NCI-H510A (cell line): ENCODE results near the gene C1orf21.
"Not testable (repeated sequence)": the region's sequence is repeated elsewhere in the genome, so short reads cannot be mapped to it uniquely, and the experiment has no call there.

Experiments
- DNase-seq: peaks from one replicate; lab custom pipeline; 2025; lab: John Stamatoyannopoulos, UW

C1orf21 gene

DNA sequence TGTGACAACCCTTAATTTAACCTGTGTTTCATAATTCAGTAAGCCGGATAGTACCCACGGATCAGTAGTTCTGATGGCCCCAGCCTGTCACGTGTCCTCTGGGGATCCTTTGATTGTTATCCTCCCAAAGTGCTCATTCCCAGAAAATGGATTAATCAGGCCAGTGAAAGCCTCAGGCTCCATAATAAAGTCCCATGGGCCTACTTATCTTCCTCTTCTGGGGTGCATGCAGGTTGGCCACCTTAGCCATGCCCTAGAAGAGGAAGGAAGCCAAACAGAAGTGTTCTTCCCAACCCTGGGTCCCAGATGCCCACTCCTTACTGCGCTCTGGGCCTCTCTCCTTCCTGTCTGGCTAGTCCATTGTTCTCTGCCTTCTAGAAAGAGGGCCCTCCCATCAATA is 221.8 kb downstream of the C1orf21 start:
- DNase-seq = no peak

DNA sequence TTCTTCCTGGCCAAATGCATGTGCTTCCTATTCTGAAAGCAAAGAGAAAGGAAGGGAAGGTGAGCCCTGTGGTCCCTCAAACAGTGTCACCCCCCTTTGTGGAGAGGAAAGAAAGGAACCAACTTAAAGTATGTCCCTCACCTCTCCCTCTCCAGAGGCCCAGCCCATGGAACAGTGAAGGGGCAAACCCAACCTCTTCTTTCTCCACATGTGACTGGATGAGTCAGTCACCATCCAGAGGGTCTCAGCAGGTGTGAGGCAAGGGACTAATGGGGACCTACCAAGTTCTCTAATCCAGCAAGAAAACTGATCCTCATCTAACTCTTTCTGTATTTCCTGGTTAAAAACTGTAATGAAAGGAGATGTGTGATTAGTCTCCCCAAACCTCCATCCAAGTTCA is 222.2 kb downstream of the C1orf21 start:
- DNase-seq = no peak

DNA sequence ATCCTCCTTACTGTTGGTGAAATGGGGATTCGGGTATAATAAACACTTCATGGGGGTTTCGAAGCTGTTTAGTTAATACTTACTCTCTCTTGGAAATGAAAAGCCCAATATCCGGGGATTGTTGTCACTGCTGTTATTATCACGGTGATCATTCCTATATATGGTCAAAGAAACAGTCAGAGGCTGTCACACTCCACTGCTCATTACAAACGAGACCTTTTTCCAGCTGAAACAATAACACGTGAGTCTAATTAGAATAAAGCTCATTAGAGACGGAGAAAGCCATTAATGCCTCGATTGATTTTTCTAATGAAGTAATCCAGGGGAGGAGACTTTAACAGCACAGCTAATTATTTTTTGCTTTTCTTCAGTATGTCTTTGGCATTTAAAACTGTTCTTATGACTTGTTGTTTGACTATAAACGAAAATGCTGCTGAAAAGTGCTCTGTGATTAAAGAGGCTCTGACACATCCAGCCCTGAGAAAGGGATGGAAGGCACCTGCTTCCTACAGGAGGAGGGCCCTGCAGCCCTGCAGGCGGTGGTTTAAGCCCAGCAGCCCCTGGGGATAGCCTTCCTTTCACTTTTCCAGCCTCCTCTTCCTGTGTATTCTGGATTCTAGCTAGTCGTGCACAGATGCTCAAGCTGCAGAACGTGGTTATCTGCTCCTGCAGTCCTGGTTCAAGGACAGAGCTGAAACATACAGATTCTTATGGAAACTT is 224.2 kb downstream of the C1orf21 start:
- DNase-seq = peak; percentile 31

DNA sequence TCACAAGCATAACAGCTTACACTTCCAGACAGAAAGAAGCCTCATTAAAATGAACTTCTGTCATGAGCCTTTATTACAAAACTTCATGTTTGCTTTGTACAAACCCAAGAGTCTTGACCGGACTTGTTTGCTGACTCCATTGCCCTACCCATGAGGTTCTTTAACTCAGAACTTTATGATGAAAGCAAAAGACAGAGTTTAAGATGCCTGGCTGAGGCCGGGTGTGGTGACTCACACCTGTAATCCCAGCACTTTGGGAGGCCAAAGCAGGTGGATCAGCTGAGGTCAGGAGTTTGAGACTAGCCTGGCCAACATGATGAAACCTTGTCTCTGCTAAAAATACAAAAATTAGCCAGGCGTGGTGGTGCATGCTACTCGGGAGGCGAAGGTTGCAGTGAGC is 225.4 kb downstream of the C1orf21 start:
- not testable (repeated sequence) for DNase-seq

DNA sequence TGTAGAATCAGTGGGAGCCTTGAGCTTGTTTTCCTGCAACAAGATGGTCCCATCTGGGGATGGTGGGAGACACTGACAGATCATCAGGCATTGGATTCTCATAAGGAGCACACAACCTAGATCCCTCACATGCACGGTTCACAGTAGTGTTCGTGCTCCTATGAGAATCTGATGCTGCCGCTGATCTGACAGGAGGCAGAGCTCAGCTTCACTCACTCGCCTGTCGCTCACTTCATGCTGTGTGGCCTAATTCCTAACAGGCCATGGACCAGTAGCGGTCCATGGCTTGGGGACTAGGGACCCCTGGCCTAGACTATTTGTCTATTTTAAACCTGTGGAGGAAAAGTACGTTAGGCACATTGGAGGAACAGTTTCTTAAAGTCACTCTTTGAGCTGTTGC is 227.8 kb downstream of the C1orf21 start:
- DNase-seq = no peak

DNA sequence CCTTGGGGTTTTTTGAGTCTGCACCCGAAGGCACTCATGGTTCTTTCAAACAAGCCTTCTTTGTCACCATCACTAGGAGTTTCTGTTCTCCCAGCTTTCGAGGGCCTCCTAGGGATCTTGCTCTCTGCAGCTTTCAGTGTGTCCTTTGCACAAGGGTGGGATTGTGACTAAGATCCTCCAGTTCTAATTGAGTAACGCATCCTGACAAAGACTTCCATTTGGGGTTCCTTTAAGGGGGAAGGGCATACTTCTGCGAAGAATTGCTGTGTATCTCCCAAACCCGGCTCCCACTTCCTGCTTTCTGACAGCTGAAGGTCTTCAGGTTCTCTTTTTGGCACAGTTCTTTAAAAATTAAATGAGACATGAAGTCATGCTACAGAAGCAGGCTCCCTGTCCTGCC is 228.5 kb downstream of the C1orf21 start:
- DNase-seq = no peak

DNA sequence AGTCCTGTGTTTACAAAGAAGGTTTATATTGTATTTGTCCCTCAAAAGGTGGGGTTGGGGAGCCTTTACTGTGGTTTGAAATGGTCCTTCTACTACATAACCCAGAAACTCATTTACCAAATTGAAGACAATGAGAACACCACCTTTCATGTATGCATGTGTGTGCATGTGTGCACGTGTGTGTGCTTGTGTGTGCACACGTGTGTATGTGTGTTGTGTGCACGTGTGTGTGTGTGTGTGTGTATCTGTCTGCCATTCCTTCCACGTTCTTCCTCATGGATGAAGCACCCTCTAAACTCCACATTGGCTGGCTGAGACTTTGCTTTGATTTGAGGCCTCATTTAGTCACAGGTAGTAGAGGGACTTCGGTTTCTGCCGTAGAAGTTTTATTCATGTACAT is 229.7 kb downstream of the C1orf21 start:
- no peak for DNase-seq

DNA sequence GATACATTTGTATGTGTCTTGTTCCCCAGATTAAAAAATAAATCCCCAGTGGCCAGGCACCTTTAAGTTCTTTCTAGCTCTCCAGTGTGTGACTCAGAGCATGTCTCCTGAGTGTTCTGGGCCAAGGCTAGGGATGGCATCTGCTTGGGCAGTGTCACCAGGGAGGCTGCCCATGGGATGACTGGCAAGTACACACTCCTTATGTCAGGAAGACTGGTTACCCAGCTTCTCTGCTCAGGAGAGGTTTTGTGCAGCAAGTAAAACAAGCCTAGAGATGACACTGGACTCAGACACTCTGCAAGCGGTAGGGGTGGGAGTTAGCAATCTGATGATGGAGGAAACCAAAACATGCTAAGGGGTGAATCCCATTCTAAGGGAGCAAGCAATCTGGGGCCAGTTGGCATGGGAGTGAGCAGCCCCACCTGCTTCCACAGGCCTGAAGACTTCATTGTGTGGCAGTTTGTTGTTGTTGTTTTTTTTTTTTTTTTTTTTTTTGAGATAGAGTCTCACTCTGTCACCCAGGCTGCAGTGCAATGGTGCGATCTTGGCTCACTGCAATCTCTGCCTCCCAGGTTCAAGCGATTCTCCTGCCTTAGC is 230.7 kb downstream of the C1orf21 start:
- no peak for DNase-seq

DNA sequence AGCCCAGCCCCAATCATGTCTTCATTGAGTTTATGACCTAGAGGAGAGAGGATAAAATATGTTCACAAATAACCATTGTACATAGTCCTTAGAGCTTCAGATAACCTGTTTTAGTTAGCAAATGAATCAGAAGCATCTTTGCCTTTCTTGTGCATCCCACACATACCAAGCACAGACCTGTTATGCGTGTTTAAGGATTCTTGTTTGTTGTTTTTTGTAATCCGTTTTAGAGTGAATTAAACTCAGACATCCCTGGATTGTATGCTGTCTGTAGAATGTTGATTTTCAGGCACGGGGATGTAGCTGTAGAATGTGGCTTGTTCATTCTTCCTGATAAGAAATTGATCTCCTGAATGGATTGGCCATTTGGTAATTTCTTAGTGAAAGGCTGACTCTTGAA is 232.0 kb downstream of the C1orf21 start:
- no peak for DNase-seq

DNA sequence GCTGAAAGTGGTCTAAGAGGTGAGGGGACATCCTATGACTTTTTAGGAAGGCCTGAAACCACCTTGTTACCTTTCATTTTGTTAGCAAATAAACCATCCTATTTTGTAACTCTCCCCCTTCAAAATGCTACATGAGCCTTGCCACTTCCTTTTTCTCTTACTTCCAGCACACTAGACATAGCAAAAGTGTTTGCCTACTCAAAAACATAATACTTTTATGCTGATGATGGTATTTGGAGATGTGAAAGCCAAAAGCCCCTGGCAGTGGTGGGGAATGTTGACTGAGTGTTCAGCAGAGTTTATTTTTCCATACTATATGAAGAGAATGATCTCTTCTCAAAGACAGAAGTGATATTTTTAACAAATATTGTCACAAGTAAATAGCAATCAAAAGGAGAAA is 233.6 kb downstream of the C1orf21 start:
- no peak for DNase-seq

DNA sequence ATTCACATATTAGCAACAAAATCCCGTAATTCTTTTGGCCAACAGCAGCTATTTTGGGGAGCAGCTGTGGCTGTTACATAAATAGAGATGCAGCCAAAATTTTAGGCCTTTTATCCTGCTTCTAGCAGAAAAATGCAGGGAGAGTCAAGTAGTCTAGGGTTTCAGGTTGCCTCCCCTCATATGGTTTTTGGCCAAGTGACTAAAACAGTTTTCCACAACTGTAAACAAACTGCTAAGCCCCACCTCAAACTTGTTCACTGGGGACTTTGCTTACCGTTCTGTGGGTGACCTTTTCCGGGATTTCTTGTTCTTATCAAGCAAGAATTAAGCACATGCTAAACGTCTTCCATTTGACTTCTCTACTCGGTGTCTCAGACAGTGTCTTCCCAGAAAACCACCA is 234.4 kb downstream of the C1orf21 start:
- no peak for DNase-seq

DNA sequence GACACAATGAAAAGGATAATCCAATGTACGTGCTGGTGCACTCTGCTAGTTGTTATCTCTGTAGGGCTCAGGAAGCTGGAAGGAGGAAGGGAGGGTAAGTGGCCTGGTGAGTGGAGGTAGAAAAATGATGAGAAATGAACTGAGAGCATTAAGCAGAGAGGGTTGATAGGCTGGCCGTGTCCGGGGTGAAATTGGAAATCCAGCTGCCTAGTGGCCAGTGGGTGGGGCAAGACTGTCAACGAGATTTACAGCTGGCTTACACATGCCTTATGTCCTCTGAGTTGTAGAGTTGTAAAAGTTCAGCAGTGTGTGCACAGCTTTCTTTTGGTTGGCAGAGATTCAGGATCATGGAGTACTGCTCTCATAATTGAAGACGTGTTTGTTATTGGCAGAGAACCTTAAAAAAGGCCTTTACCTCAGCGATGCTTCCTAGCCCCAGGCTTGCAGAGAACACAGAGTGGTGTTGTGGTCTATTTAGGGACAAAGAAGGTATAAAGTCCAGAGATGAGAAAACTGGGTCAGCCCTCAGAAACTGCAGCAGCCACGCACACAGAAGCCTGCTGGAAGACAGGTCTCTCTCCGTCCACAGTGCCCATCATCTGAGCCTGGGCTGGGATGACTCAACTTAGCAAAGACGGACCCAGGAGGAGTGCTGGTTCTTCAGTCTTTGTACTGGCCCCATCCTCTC is 235.5 kb downstream of the C1orf21 start:
- DNase-seq = peak; percentile 53

DNA sequence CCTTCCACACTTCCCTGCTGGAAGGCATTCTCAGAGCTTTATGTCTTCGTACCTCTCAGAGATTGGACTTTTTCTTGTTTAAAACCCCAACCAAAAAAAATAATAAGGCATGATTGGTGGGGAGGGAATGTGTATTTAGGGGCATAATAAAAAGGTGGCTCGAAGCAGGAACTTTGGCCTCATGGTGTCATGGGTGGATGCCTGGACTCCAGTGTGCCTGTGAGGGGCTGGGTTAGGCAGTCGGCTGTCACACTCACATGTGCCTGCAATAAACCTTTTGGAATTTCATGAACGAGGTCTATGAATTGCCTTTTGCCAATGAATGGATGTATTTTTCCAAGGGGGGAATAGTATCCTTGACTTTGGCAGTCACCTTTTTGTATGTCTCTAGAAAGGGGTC is 236.6 kb downstream of the C1orf21 start:
- no peak for DNase-seq

DNA sequence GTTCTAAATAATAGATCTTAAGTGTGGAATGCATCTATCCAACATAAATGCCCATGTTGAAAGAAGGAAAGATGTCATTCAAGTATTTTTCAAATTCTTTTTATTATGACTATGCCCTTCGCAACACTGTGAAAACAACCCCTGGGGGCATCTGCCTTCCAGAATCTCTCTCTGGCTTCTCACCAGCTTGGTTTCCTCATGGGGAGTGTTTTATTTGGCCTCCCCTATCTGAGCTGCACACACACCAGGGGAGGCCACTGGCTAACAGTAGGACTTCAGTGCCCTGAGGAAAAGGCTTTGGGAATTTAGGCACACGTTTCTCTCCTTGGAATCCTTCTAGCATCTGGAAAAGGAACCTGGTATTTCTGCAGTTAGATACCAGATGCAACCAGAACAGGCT is 237.2 kb downstream of the C1orf21 start:
- no peak for DNase-seq

DNA sequence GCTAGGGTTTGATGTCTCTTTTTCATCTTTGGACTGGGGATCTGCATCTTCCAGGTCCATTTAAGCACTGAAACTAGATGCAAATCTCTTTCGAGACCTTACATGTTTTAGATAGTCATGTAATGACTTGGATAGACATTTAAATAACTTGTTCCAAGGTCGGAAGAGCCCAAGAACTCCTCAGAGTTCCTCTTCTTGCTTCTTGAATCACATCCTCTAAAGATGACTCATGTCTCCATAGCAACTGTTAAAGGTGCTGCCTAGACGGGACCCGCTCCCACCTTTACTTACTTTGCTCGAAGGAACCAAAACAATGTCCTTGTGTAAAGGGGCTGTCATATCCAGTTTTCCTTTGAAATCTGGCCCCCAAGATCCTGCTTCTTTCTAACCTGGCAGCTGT is 237.8 kb downstream of the C1orf21 start:
- DNase-seq = no peak

DNA sequence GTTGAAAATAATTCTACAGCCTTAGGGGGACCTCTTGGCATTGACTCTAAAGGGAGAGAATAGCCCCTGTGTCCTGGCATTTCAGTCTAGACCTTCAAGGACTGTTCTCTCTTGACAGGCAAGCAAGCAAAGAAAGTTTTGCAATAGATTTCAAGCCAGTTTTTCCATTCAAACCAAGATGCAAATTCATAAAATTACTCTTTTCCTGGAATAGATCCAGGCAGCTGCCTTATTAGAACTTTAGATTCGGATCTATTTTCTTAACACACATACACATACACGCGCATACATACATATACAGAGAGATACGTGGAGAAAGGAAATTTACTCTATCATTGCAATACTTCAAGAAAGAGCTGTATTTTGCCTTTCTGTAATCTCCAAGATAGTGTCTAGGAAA is 238.4 kb downstream of the C1orf21 start:
- no peak for DNase-seq

DNA sequence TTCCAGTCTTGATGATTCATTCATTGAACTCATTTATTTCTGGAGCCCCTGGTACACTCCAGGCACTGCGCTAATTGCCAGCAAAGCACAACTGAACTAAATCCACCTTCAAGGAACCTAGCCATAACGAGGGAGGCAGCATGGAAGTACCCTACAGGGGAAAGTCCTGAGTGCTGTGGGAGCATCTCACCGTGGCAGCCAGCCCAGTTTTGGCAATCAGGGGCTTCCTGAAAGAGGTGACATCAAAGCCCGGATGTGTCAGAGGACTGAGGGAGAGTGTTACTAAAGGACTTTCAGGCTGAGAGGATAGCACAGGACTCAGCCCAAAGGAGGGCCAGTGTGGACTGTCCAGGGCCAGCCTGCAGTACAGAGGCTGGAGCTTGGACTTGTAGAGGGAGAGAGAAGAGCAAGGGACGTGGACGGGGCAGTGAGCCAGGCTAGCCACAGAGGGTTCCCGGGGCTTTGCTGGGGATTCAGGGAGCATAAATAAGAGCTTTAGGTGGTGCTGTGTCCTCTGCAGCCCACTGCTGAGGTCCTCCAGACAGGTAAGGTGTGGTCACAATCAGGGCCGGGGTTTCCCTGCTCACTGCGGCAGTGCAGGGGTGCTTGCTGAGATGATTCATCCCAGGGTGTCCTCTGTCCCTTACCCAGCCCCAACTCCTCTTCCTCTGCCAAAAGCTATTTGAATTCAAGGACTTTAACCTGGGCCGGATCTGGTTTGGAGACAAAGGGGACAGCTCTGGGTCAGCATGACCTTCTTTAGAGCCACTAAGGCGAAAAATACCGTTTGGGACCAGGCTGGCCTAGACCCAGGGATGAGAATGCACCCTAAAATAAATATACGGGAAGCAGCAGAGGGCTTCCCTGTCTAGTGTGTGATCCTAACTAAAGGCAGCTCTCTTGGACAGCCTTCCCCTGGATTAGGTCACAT is 239.5 kb downstream of the C1orf21 start:
- no peak for DNase-seq

DNA sequence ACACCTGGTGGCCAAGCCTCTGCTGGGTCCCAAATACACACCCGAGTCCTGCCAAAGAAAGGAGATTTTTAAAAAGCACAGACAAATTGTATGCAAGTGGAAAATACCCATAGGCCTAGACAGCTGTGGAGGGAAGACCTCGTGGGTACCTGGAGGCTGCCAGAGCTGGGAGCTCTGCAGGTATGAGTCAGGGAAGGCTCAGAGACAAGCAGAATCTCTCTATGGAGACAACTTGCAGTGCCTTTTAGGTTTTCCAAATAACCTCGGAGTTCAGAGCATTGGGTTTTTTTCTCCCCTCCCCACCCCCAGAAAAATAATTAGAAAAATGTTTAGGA is 240.1 kb downstream of the C1orf21 start:
- no peak for DNase-seq

DNA sequence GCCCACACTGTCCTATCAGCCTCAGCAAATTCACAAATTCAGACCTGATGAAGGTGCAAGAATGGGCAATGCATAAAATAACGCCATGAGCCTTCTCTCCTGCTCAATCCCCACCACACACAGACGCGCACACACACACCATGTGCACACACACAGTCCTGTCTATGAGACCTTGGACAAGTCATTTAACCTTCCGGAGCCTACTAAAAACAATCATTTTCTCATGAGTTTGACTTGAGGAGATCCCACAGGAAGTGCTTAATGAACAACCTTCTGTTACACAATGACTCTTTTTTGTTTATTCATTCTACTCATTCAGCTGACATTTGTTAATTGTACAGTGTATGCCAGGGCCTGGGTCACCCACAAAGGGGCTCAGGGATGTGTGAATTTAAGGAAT is 242.4 kb downstream of the C1orf21 start:
- DNase-seq = no peak

DNA sequence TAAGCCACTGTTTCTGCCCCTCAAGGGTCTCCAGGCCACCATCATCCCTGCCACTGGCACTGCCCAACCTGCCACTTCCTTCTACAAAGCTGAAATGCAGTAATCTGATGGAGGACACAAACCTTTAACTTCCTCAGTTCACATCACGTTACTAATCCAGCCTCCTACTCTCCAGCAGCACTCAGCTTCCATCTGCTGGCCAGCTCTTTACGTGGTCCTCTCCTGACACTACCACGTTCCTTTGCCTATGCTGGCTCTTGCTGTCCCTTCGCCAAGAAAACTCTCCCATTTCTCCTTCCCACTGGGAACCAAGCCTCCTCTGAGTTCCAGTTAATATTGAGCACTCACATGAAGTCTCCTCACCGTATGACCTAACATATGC is 243.8 kb downstream of the C1orf21 start:
- no peak for DNase-seq

DNA sequence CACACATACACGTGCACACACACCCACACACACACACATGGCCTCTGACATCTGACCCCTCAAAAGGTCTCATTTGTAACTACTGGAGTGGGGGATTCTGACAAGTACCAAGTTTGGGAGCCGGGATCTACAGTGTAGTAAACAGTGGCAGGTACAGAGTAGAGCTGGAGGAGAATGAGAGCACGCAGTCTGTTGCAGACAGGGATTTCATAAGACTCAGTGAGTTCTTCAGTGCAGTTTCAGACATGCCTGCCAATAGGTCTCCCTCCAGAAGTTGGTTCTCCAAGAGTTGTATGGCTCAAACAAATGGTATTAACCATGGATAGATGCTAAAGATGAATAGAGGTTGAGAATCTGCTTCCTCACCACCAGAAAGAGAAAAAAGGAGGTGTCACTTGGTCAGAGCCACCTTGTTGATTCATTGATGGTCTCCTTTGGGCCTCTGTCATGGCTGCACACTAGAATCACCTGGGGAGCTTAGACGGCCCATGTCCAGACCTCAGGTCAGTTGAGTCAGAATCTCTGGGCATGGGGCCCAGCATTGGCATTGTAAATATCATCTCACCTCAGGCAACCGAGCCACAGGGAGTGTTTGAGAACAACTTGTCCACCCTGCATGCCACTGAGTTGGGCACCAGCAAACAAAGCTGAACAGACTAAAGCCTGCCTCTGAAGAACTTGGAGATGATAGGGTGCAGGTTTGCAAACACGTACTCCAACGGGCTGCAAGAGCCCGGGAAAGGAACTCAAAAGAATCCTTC is 245.8 kb downstream of the C1orf21 start:
- no peak for DNase-seq

DNA sequence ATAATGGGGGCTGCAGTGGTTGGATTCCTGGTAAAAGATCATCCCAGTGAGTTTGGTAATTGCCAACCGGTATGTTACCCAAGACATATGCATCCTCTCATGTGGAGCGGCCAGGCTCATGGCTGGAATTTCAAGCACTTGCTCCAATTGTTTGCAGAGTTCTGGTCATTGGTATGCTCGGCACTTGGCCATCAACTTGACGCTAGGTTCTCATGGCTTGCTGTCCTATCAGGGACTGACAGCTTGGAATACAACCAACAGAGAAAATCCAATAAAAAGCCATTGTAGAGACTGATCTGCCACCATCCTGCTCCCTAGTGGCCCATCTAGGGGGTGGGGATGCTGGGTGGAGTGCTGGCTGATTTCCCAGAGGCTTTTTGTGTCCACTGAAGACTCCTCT is 247.0 kb downstream of the C1orf21 start:
- no peak for DNase-seq
